HepG2 (cell line): ENCODE measurements around the gene AMZ1. TPM values are rescaled to one million over a fixed set of nuclear protein-coding genes. Genes with fewer than 3 reads are reported as not detected.

ENCODE experiments used
- CBX2 ChIP-seq, 2 experiments: fragments of 200-600 bp in 1 of 2; sonication (generic); formaldehyde crosslinking in 1 of 2; IDR thresholded peaks; 2 replicates each; pipeline versions ENCODE4 v1.7.0 to v1.8.1; 2018 to 2022; ENCODE audit warnings: low read depth in 2 of 2, low read length in 1 of 2, mild to moderate bottlenecking in 1 of 2, missing genetic modification reagents in 1 of 2
- ELK4 ChIP-seq: sonication (generic); formaldehyde crosslinking; IDR thresholded peaks from 2 replicates; pipeline ENCODE4 v1.9.0; 2021; ENCODE audit warnings: missing genetic modification reagents, borderline replicate concordance
- GATAD1 ChIP-seq: IDR thresholded peaks from 2 replicates; pipeline ENCODE4 v1.6.1; 2016; ENCODE audit warnings: missing genetic modification reagents, missing compliant biosample characterization
- TMF1 ChIP-seq: sonication (generic); formaldehyde crosslinking; IDR thresholded peaks from 2 replicates; pipeline ENCODE4 v1.8.1; 2022; ENCODE audit warnings: low read depth, missing genetic modification reagents
- YEATS4 ChIP-seq: sonication (generic); formaldehyde crosslinking; IDR thresholded peaks from 2 replicates; pipeline ENCODE4 v1.4.0; 2020; ENCODE audit warnings: missing genetic modification reagents, borderline replicate concordance
- ZNF678 ChIP-seq: sonication (generic); formaldehyde crosslinking; IDR thresholded peaks from 2 replicates; pipeline ENCODE4 v1.4.0; 2020; ENCODE audit warnings: mild to moderate bottlenecking, missing genetic modification reagents
- polyA plus RNA-seq, 8 experiments: library from polyadenylated mRNA; depleted of rRNA in 3 of 8; stranded (reverse) in 7 of 8; unstranded in 1 of 8; fragments of >200 nt; fragmentation: Illumina TruSeq in 4 of 8; extraction: Trizol in 4 of 8; gene quantifications; 2 replicates each; pipeline versions ENCODE4 v1.2.1 to v1.2.3, GENCODE V29; 2011 to 2016; ENCODE audit warnings: low read depth in 4 of 8, missing spikeins in 1 of 8, mixed read lengths in 1 of 8; ENCODE audit not compliant: insufficient read depth in 1 of 8
- total RNA-seq, 5 experiments: library from RNA; depleted of rRNA; stranded (reverse); fragments of >200 nt; fragmentation: Illumina TruSeq; extraction: Trizol; gene quantifications; 2 replicates each; pipeline ENCODE4 v1.2.3, GENCODE V29; 2016; ENCODE audit warnings: low read depth in 1 of 5
- TF ChIP-seq, protein P1 (sequence below): sonication (generic); formaldehyde crosslinking; IDR thresholded peaks from 2 replicates; pipeline ENCODE4 v1.8.0; 2022; ENCODE audit warnings: low read depth, missing genetic modification reagents
- TF ChIP-seq, protein P2 (sequence below): IDR thresholded peaks from 2 replicates; pipeline ENCODE4 v1.6.1; 2018; ENCODE audit warnings: missing genetic modification reagents
- TF ChIP-seq, protein P3 (sequence below): sonication (generic); formaldehyde crosslinking; IDR thresholded peaks from 2 replicates; pipeline ENCODE4 v1.8.0; 2022; ENCODE audit warnings: mild to moderate bottlenecking, missing genetic modification reagents; ENCODE audit not compliant: insufficient replicate concordance

AMZ1 gene
- total and polyA plus RNA-seq, 2 of the 13 experiments (the other 11 are each of a cell fraction or from before 2014, with no cell fraction given): 0.03 TPM; not detected in 1

- TF ChIP-seq, protein P1, sequence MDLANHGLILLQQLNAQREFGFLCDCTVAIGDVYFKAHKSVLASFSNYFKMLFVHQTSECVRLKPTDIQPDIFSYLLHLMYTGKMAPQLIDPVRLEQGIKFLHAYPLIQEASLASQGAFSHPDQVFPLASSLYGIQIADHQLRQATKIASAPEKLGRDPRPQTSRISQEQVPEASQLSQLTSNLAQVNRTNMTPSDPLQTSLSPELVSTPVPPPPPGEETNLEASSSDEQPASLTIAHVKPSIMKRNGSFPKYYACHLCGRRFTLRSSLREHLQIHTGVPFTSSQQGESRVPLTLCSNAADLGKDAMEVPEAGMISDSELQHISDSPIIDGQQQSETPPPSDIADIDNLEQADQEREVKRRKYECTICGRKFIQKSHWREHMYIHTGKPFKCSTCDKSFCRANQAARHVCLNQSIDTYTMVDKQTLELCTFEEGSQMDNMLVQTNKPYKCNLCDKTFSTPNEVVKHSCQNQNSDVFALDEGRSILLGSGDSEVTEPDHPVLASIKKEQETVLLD (CRISPR knock-in tag): no peak
- TF ChIP-seq CBX2 (IDR thresholded peaks at IDR 0.05; ENCODE audit: low read depth, low read length): no peak
- TF ChIP-seq CBX2 (CRISPR knock-in tag; IDR thresholded peaks at IDR 0.05; ENCODE audit: low read depth): no peak
- TF ChIP-seq TMF1 (CRISPR knock-in tag): no peak
- TF ChIP-seq, protein P2, sequence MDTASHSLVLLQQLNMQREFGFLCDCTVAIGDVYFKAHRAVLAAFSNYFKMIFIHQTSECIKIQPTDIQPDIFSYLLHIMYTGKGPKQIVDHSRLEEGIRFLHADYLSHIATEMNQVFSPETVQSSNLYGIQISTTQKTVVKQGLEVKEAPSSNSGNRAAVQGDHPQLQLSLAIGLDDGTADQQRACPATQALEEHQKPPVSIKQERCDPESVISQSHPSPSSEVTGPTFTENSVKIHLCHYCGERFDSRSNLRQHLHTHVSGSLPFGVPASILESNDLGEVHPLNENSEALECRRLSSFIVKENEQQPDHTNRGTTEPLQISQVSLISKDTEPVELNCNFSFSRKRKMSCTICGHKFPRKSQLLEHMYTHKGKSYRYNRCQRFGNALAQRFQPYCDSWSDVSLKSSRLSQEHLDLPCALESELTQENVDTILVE (CRISPR knock-in tag): no peak
- TF ChIP-seq ZNF678 (CRISPR knock-in tag): no peak
- TF ChIP-seq, protein P3, sequence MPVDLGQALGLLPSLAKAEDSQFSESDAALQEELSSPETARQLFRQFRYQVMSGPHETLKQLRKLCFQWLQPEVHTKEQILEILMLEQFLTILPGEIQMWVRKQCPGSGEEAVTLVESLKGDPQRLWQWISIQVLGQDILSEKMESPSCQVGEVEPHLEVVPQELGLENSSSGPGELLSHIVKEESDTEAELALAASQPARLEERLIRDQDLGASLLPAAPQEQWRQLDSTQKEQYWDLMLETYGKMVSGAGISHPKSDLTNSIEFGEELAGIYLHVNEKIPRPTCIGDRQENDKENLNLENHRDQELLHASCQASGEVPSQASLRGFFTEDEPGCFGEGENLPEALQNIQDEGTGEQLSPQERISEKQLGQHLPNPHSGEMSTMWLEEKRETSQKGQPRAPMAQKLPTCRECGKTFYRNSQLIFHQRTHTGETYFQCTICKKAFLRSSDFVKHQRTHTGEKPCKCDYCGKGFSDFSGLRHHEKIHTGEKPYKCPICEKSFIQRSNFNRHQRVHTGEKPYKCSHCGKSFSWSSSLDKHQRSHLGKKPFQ (CRISPR knock-in tag): no peak
- no peak for TF ChIP-seq GATAD1 (CRISPR knock-in tag)
- TF ChIP-seq YEATS4: no peak
- TF ChIP-seq ELK4 (CRISPR knock-in tag): no peak
These were observed 66.1 kb downstream of the AMZ1 start (continued) for GRCh38 chr7:2754086-2754485.
